ENCODE results near the gene ASPSCR1.
"Not testable (repeated sequence)": the region's sequence is repeated elsewhere in the genome, so short reads cannot be mapped to it uniquely, and the experiment has no call there.

Gene ASPSCR1

DNA sequence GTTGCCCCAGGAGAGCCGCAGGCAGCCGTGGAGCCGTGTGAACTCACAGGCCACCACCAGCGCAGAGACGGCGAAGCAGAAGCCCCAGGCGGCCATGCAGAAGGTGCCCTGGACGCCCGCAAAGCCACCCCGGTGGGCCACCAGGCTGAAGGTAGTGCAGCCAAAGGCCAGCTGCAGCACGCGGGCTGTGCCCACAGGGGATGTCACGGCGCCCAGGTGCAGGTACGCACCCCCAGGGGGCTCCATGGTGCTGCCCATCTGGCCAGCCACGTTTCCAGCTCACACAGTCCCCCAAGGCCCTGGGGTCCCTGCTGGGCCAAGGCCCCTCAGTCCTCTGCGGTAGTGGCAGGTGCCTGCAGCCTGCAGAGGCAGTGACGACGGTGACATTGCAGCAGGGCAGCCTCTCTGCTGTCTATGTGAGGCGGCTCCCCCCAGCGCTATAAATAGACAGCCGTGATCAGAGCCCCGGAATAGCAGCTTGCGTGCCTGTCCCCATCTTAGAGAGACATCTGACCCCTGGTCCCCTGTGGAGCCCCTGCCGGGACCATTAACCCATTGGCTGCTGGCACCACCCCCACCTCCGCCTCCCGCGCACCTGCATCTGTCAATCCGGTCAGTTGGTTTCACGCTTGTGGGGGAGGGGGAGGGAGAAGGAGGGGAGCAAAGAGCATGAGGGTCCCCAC lies 35.8 kb upstream of the ASPSCR1 start:
- DNase-seq (ENCODE audit: low spot score), result no peak

DNA sequence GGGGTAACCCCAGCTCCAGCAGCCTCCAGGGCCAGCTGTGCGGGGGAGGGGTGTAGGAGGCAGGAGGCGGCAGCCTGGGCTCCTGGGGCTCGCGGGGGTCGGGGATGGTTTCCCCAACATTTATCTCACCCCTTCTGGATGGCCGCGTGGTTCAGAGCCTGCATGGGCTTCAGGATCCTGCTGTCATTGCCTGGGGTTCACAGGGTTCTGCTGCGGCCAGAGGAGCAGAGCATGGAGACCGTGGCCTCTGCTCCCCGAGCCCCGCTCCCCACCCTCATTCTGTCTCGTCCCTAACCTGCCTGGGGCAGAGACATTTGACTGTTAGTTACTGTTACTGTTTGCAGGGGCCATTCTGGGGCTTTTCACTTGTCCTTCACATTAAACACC lies 35.3 kb upstream of the ASPSCR1 start:
- DNase-seq (ENCODE audit: low spot score), result no peak

DNA sequence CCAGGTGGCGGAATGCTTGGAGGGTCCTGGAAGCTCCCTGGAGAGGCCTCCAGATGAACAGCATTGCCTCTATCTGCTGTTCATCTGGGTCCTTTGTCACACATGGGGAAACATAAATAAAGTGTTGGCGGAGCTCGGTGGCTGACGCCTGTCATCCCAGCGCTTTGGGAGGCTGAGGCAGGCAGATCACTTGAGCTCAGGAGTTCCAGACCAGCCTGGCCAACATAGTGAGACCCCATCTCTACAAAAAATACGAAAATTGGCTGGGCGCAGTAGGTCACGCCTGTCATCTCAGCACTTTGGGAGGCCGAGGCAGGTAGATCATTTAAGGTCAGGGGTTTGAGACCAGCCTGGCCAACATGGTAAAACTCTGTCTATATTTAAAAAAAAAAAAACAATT lies 32.6 kb upstream of the ASPSCR1 start:
- DNase-seq (ENCODE audit: low spot score), result no peak

DNA sequence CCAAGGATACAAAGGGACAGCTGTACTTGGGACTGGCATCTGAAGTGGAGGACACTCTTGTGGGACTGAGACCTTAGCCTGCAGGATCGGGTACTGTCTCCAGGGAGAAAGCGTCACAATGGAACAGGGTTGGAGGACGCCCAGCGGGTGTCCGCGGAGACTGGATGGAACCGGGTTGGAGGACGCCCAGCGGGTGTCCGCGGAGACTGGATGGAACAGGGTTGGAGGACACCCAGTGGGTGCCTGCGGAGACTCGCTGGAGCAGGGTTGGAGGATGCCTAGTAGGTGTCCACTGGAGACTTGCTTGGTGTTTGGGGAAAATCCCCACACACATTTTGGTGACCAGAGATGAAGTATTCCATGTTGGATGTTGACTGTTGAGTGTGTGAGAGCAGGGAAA lies 30.2 kb upstream of the ASPSCR1 start, which contains the start of gene MYADML2:
TSS of gene MYADML2 (minus strand) at position 45 of the 400 bp plus-strand sequence. CDS start 5,492 bp downstream, outside the sequence.
- no peak for DNase-seq (ENCODE audit: low spot score)

- no peak for DNase-seq (ENCODE audit: low spot score)
Measured at GRCh38 chr17:81948635-81949378, 28.6 kb upstream of the ASPSCR1 start.

GRCh38 chr17:81950501-81950900 lies 26.9 kb upstream of the ASPSCR1 start:
- DNase-seq (ENCODE audit: low spot score), result no peak

- no peak for DNase-seq (ENCODE audit: low spot score)
Measured at GRCh38 chr17:81951785-81952684, 25.4 kb upstream of the ASPSCR1 start.

DNA sequence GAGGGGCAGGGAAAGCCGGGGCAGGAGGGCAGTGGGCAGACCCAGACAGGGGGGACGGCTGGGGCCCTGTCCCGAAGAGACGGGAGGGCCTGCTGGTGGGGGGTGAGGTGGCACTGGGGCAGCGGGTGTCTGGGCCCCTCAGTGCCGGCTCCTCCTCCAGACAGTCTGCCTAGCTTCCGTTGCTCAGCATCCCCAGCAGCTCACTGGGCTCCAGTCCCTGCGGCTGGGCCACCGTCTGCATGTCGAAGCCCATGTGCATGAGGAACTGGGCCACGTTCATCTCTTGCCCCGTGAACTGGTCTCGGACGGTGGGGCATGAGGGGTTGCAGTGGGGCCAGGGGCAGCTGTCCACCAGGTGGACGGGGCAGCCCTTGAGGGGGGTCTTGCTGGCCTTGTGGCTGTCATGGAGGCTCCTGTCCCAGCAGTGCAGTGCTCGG lies 24.6 kb upstream of the ASPSCR1 start:
- no peak for DNase-seq (ENCODE audit: low spot score)

DNA sequence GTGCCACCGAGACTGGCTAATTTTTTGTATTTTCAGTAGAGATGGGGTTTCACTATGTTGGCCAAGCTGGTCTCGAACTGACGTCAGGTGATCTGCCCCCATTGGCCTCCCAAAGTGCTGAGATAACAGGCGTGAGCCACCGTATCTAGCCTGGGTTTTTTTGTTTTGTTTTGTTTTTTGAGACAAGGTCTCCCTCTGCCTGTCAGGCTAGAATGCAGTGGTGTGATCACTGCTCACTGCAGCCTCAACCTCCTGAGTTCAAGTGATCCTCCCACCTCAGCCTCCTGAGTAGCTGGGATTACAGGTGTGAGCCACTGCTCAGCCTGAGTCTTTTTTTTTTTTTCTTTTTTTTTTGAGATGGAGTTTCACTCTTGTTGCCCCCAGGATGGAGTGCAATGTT lies 24.0 kb upstream of the ASPSCR1 start:
- not testable (repeated sequence) for DNase-seq (ENCODE audit: low spot score)

DNA sequence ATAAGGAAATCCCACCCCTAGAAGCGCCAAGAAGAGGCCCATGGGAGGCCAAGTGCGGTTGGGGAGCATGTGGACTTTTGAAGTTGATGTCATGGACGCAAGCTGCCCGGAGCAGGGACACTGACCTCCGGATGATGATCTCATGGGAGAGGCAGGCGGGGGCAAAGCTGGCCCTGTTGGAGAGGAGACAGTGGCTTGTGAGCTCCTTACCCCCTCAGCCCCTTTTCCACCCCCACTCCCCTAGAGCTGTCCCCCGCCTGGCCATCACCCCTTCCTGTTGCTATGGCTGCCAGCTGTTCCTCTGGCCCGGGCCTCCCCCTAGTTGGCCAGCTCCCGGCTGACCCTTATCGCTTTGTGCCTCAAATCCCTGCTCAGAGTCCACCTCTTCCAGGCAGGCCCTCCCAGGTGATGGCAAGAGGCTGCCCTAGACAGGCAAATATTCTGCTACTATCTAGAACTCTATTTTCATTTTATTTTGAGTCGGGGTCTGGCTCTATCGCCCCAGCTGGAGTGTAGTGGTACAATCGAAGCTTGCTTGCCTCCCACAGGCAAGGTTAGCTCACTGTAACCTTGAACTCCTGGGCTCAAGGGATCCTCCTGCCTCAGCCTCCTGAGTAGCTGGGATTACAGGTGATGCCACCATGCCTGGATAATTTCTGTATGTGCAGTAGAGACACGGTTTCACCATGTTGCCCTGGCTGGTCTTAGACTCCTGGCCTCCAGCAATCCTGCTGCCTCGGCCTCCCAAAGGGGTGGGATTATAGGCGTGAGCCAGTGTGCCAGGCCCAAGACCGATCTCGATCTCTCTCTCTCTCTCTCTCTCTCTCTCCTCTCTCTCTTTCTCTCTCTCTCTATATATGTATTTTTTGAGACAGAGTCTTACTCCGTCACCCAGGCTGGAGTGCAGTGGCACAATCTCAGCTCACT lies 23.0 kb upstream of the ASPSCR1 start:
- no peak for DNase-seq (ENCODE audit: low spot score)

GRCh38 chr17:81955058-81955681 lies 22.3 kb upstream of the ASPSCR1 start:
- no peak for DNase-seq (ENCODE audit: low spot score)

GRCh38 chr17:81955756-81956544 lies 21.5 kb upstream of the ASPSCR1 start:
- no peak for DNase-seq (ENCODE audit: low spot score)

DNA sequence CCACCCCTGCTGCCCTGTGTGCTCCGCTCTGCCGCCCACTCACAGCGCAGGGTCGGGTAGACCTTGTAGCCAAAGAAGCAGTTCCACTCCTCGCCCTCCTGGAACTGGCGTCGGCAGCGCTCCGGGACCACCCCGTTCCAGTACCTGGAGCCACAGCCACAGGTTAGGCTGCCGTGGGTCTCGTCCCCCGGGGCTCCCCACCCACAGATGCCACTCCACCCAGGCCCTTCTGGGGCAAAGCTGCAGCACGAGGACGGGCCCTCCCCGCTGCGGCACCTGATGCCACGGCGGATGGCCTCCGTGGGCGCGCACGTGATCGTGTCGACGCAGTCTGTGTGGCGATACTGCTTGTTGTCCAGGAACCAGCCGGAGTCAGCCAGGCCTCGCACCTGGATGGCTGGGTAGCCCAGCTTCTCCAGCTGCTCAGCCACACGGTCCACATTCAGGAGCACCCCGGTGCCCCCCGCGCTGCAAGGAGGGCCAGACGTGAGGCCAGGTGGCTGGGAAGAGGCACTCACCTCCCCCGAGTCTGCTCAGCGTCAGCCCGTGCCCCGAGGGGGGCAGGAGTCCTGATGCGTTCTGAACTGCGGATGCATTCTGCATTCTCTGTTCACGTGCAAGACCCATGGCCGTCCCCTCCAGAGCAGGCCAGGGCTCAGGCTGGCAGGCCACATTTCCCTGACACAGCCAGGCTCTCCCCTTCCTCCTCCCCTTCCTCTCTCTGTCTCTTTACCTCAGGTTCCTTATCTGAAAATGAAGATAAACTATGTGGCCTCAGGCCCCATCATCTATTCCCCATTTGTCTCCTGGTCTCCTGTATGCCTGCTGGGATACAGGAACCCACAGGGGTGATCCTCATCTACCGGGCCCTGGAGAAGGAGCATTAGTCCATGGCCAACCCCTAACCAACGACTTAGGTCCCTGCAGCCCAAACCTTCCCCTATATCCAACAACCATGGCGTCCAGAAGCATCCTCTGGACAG lies 20.5 kb upstream of the ASPSCR1 start:
- no peak for DNase-seq (ENCODE audit: low spot score)

- no peak for DNase-seq (ENCODE audit: low spot score)
Measured at GRCh38 chr17:81957691-81958432, 19.6 kb upstream of the ASPSCR1 start.

DNA sequence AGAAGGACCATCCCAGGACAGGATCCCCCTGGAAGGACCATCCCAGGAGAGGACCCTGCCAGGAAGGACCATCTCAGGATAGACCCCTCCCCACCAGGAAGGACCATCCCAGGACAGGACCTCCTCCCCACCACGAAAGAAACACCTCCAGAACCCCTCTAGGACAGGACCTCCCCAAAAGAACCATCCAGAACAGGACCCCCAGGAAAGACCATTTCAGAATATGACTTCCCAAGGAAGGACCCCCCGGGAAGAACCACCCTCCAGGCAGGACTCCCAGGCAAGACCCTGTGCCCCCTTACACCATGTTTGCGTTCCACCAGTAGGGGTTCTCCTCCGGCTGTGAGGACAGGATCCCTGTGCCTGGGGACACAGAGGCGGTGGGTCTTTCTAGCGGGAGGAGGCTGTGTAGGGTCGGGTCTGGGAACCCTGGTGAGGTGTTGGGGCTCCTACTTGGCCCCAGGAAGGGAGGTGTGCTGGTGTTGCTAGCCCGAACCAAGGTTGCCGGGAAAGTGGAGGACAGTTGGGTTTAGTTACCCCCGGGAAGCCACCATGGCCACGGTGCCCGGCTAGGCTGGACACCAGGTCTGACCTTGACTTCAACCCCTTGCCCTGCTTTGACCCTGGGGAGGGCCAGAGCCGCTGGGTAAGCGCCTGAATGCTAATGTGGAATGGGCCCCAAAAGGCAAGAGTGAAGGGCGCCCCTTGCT lies 18.6 kb upstream of the ASPSCR1 start:
- no peak for DNase-seq (ENCODE audit: low spot score)

DNA sequence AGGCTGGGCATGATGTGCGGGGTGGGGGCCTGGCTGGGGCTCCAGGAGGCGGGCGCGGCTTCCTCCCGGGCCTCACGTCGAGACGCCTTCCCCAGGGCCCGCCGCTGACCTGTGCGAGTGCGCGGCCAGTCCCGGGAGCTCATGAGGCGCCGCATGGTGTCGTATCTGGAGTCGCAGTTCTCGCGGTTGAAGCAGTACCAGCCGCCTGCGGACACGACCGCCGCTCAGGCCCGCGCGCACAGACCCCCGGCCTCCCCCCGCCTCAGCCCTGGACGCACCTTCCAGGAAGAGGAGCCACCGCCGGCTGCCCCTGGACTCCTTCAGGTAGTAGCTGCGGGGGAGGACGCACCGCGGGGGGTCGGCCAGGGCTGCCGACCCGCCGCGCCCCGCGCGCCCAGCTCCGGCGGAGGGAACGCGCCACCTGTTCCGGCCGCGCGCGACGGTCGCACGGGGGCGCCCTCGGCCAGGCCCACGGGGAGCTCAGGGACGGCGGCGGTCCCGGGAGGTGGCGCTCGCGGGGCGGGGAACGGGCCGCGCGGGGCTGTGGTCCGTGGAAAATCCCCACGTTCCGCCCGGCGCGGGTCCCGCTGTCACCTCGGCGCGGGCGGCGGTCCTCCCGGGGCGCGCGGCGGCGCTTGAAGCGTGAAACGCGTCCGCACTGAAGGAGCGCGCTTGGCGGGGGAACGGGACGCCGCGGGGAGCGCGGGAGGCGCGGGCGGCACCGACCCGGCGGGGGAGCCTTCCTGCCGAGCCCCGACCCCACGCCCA lies 17.9 kb upstream of the ASPSCR1 start:
- DNase-seq (ENCODE audit: low spot score), result peak; percentile 73
